DND-41 (cell line): ENCODE measurements around the gene GRID2IP.

Source experiments
- CTCF ChIP-seq: IDR thresholded peaks from 2 replicates; pipeline ENCODE4 v1.5.1; 2012; ENCODE audit warnings: borderline replicate concordance, low read length, moderate library complexity, mild to moderate bottlenecking; ENCODE audit not compliant: poor library complexity, severe bottlenecking; ENCODE audit errors: extremely low read depth
- EZH2 ChIP-seq: IDR thresholded peaks from 3 replicates; pipeline ENCODE4 v1.6.1; 2012; ENCODE audit warnings: borderline replicate concordance, low read depth, mild to moderate bottlenecking, moderate library complexity, low read length, inconsistent platforms; ENCODE audit not compliant: severe bottlenecking

GRCh38 chr7:6497637-6497905, 53.7 kb downstream of the GRID2IP start:
- TF ChIP-seq CTCF (no peak), EZH2 (no peak)
